Measurements from ENCODE around the gene LIPH. TPM values are rescaled to one million over a fixed set of nuclear protein-coding genes. Genes with fewer than 3 reads are reported as not detected.

LIPH gene
- total and polyA plus RNA-seq, 10 of the 15 experiments (the other 5 are each of a cell fraction or from before 2014, with no cell fraction given): 2.2 to 11.1 (median 5.4) TPM

- TF ChIP-seq SPI1 (IDR thresholded peaks at IDR 0.05; ENCODE audit: borderline replicate concordance, insufficient read depth, low read depth, low read length) (no peak), SRF (IDR thresholded peaks at IDR 0.05; ENCODE audit: low read depth in 2 of 2, low read length in 2 of 2) (peak in 1 of 2 experiments; percentile 75; a peak in 1 of 4 replicates), SIN3A (IDR thresholded peaks at IDR 0.05; ENCODE audit: low read depth, low read length) (peak; percentile 46), RFX5 (IDR thresholded peaks at IDR 0.05; ENCODE audit: low read depth, low read length) (peak; percentile 96), MXI1 (IDR thresholded peaks at IDR 0.05; ENCODE audit: low read depth, low read length) (peak; percentile 94), BACH1 (IDR thresholded peaks at IDR 0.05; ENCODE audit: borderline replicate concordance) (no peak; the same call in 1 of the 2 replicates), ATF3 (IDR thresholded peaks at IDR 0.05; ENCODE audit: borderline replicate concordance, extremely low read depth, low read depth, low read length) (peak; percentile 55; the same call in 1 of the 2 replicates), USF2 (IDR thresholded peaks at IDR 0.05; ENCODE audit: borderline replicate concordance, low read depth, low read length) (peak; percentile 10; the same call in 1 of the 2 replicates), MEF2B (IDR thresholded peaks at IDR 0.05; ENCODE audit: partially characterized antibody, poor library complexity, severe bottlenecking) (peak; percentile 66), TCF3 (IDR thresholded peaks at IDR 0.05; ENCODE audit: borderline replicate concordance, insufficient read depth, low read depth, low read length) (no peak), BCL11A (IDR thresholded peaks at IDR 0.05; ENCODE audit: low read depth, low read length) (no peak), LARP7 (IDR thresholded peaks at IDR 0.05) (peak; percentile 61; the same call in 1 of the 2 replicates), NFYA (IDR thresholded peaks at IDR 0.05; ENCODE audit: borderline replicate concordance, low read depth, low read length) (no peak), HCFC1 (IDR thresholded peaks at IDR 0.05; ENCODE audit: low read length) (peak; percentile 42; the same call in 1 of the 2 replicates), CBFB (IDR thresholded peaks at IDR 0.05; ENCODE audit: low read depth) (peak; percentile 70; the same call in 1 of the 2 replicates), SP1 (IDR thresholded peaks at IDR 0.05; ENCODE audit: low read depth, low read length) (peak; percentile 73), CHD1 (IDR thresholded peaks at IDR 0.05; ENCODE audit: low read depth, low read length) (no peak), IKZF2 (IDR thresholded peaks at IDR 0.05) (no peak), NBN (IDR thresholded peaks at IDR 0.05) (peak; percentile 97), POLR2AphosphoS2 (IDR thresholded peaks at IDR 0.05; ENCODE audit: low read depth, low read length) (peak; percentile 81)
- TF ChIP-seq, protein P1, sequence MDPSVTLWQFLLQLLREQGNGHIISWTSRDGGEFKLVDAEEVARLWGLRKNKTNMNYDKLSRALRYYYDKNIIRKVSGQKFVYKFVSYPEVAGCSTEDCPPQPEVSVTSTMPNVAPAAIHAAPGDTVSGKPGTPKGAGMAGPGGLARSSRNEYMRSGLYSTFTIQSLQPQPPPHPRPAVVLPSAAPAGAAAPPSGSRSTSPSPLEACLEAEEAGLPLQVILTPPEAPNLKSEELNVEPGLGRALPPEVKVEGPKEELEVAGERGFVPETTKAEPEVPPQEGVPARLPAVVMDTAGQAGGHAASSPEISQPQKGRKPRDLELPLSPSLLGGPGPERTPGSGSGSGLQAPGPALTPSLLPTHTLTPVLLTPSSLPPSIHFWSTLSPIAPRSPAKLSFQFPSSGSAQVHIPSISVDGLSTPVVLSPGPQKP (IDR thresholded peaks at IDR 0.05; ENCODE audit: low read depth, low read length): 0 out of 2 replicates have a peak, but pooled peaks have one; percentile 40
- TF ChIP-seq, protein P2, sequence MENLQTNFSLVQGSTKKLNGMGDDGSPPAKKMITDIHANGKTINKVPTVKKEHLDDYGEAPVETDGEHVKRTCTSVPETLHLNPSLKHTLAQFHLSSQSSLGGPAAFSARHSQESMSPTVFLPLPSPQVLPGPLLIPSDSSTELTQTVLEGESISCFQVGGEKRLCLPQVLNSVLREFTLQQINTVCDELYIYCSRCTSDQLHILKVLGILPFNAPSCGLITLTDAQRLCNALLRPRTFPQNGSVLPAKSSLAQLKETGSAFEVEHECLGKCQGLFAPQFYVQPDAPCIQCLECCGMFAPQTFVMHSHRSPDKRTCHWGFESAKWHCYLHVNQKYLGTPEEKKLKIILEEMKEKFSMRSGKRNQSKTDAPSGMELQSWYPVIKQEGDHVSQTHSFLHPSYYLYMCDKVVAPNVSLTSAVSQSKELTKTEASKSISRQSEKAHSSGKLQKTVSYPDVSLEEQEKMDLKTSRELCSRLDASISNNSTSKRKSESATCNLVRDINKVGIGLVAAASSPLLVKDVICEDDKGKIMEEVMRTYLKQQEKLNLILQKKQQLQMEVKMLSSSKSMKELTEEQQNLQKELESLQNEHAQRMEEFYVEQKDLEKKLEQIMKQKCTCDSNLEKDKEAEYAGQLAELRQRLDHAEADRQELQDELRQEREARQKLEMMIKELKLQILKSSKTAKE (IDR thresholded peaks at IDR 0.05; ENCODE audit: low read depth, poor library complexity, severe bottlenecking): no peak
- TF ChIP-seq, protein P3, sequence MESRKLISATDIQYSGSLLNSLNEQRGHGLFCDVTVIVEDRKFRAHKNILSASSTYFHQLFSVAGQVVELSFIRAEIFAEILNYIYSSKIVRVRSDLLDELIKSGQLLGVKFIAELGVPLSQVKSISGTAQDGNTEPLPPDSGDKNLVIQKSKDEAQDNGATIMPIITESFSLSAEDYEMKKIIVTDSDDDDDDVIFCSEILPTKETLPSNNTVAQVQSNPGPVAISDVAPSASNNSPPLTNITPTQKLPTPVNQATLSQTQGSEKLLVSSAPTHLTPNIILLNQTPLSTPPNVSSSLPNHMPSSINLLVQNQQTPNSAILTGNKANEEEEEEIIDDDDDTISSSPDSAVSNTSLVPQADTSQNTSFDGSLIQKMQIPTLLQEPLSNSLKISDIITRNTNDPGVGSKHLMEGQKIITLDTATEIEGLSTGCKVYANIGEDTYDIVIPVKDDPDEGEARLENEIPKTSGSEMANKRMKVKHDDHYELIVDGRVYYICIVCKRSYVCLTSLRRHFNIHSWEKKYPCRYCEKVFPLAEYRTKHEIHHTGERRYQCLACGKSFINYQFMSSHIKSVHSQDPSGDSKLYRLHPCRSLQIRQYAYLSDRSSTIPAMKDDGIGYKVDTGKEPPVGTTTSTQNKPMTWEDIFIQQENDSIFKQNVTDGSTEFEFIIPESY (IDR thresholded peaks at IDR 0.05): no peak
Measured at GRCh38 chr3:185585859-185586685, 33.7 kb upstream of the LIPH start, which contains the start of gene SENP2 (continued).

Measured in GM12878 (cell line).